ENCODE results near the gene CACNB1. TPM values are rescaled to one million over a fixed set of nuclear protein-coding genes. Genes with fewer than 3 reads are reported as not detected.

The CACNB1 gene
- total RNA-seq = 190 and 408 TPM in 2 replicates
- 136 TPM for polyA plus RNA-seq (2012)

GRCh38 chr17:39197380-39198185, at the start of gene CACNB1:
Gene CACNB1, minus strand, starts transcription at chr17:39197669. Its CDS starts 174 bp downstream, at chr17:39197495.
- peak; percentile 83 for DNase-seq (ENCODE audit: low read depth)

- DNase-seq (ENCODE audit: low read depth) = no peak
These were observed 48.8 kb upstream of the CACNB1 start for GRCh38 chr17:39246274-39246673.

- DNase-seq (ENCODE audit: low read depth) = peak; percentile 85
These were observed 47.4 kb upstream of the CACNB1 start for GRCh38 chr17:39244600-39245570.

GRCh38 chr17:39244016-39244599, 46.6 kb upstream of the CACNB1 start:
- no peak for DNase-seq (ENCODE audit: low read depth)

GRCh38 chr17:39243155-39243554, 45.7 kb upstream of the CACNB1 start:
- DNase-seq (ENCODE audit: low read depth) = no peak

- DNase-seq (ENCODE audit: low read depth) = no peak
These were observed 43.2 kb upstream of the CACNB1 start for GRCh38 chr17:39240631-39241030.

- DNase-seq (ENCODE audit: low read depth) = no peak
These were observed 42.3 kb upstream of the CACNB1 start for GRCh38 chr17:39239640-39240314.

- DNase-seq (ENCODE audit: low read depth) = peak; percentile 65
These were observed 41.0 kb upstream of the CACNB1 start for GRCh38 chr17:39238311-39238972.

- no peak for DNase-seq (ENCODE audit: low read depth)
These were observed 40.1 kb upstream of the CACNB1 start for GRCh38 chr17:39237586-39237985.

GRCh38 chr17:39236981-39237441, 39.5 kb upstream of the CACNB1 start:
- DNase-seq (ENCODE audit: low read depth) = no peak

- DNase-seq (ENCODE audit: low read depth) = no peak
These were observed 39.0 kb upstream of the CACNB1 start for GRCh38 chr17:39236450-39236927.

GRCh38 chr17:39235555-39236449, 38.3 kb upstream of the CACNB1 start:
- DNase-seq (ENCODE audit: low read depth) = peak; percentile 52

- peak; percentile 60 for DNase-seq (ENCODE audit: low read depth)
These were observed 34.4 kb upstream of the CACNB1 start for GRCh38 chr17:39231591-39232551.

- DNase-seq (ENCODE audit: low read depth) = no peak
These were observed 33.7 kb upstream of the CACNB1 start for GRCh38 chr17:39231091-39231561.

GRCh38 chr17:39230361-39230760, 32.9 kb upstream of the CACNB1 start:
- DNase-seq (ENCODE audit: low read depth) = no peak

GRCh38 chr17:39229274-39229913, 31.9 kb upstream of the CACNB1 start:
- no peak for DNase-seq (ENCODE audit: low read depth)

GRCh38 chr17:39227364-39227919, 30.0 kb upstream of the CACNB1 start:
- no peak for DNase-seq (ENCODE audit: low read depth)

Measured in myocyte (in vitro differentiated cells).